ENCODE data around the gene WNT16.

GRCh38 chr7:121343302-121343701 is 14.5 kb downstream of the WNT16 start:
- no peak for TF ChIP-seq CTCF (IDR thresholded peaks at IDR 0.05)
- TF ChIP-seq POLR2AphosphoS5 (IDR thresholded peaks at IDR 0.05; ENCODE audit: low read depth, low read length), result no peak
- no peak for TF ChIP-seq REST (IDR thresholded peaks at IDR 0.05; ENCODE audit: insufficient read depth in 1 of 2, low read depth in 2 of 2, low read length in 1 of 2)
- no peak for TF ChIP-seq SIN3A (IDR thresholded peaks at IDR 0.05; ENCODE audit: borderline replicate concordance, insufficient read depth, low read depth, low read length)
